HG03469 (cell line): ENCODE results near the gene CCDC102B.
"Not testable (repeated sequence)": the region's sequence is repeated elsewhere in the genome, so short reads cannot be mapped to it uniquely, and the experiment has no call there.

Experiments
- ATAC-seq: cut with Tn5 transposase; IDR thresholded peaks from one replicate; pipeline ENCODE4 v1.9.1; 2021; ENCODE audit warnings: mild to moderate bottlenecking, moderate library complexity, moderate number of reproducible peaks; ENCODE audit not compliant: unreplicated experiment

Gene CCDC102B

GRCh38 chr18:68962623-68963022, 164.7 kb downstream of the CCDC102B start:
- no peak for ATAC-seq

DNA sequence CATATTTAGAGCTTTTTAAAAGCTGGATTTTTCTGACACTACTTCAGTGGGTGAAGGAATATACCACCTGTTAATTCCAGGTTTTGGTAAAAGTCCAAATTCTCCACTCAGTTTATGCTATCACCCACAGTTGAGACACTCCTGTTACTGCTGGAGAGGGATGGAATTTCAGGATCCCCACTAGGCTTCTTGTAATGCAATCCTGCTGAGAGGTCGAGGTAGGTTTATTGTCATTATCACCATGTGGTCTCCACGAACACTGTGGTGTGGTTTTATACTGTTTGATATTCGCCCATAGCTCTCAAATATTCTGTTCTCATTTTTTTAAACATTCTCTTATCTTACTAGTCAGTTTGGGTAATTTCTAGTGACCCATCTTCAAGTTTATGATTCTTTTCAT, 167.9 kb downstream of the CCDC102B start:
- ATAC-seq, result no peak

DNA sequence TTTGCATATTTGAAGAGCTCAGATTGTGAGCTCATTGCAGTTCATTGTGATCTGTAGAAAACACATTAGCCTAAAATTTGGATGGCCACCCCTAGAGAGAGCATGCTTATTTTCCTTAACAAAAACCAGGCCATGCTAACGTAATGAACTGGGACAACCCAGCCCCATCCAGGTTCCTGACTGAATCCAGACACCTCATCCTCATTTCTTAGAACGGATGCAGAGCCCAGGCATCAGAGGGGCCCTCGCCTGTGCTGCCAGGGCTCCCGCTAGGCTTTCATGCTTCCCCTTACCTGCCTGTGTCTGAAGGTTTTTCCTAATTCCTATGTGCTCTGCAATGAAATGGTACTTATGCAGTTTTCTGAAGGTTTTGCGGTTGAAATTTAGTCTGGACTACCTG, 171.1 kb downstream of the CCDC102B start:
- no peak for ATAC-seq

DNA sequence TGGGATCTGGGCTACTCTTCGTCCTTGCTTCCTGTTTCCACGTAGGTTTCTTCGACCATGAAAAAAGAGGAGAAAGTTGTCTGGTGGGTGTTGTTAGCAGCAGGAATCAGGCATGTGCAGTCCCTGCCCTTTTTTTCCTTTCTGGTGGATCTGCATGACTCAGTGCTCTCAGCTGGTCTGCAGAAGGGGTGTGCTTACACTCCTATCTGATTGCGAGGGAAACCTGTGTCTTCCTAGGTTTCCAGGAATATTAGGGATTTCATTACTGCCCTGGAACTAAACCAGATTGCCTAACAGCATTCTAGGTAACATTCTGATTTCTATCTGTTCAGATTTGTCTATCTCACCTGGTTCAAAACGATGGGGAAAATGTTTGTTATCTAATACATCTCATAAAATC, 174.3 kb downstream of the CCDC102B start:
- ATAC-seq, result no peak

GRCh38 chr18:68979737-68980136, 181.9 kb downstream of the CCDC102B start:
- no peak for ATAC-seq

GRCh38 chr18:68983126-68983525, 185.2 kb downstream of the CCDC102B start:
- no peak for ATAC-seq

- ATAC-seq, result no peak
Measured at GRCh38 chr18:68984342-68984741, 186.5 kb downstream of the CCDC102B start.

DNA sequence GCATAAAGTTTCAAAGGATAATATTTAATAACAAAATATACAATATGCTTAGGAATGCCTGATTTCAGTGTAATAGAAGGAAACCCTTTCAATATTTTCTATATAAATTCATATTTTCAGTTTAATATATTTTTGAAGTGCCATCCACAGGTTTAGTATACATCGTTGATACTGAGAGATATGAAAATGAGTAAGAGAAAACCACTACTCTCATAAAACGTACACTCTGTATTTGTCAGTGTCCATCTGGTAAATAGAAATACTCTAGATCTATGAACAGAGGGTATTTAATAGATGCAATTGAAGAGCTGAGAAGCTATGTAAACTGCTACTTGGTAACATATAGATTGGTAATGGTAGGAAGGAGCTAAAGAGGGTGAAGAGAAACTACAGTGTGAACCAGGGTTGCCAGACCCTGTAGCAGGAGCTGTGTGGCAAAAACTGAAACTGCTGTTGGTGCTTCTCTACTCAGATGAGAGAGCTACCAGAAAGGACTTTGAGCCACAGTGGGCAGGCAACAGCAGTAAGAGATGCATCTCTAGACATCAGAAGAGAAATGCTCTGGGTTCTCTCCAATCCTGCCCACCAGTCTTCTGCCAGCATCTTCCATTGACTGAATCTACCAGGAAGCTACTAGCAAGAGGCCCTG, 187.4 kb downstream of the CCDC102B start:
- peak; percentile 87 for ATAC-seq

DNA sequence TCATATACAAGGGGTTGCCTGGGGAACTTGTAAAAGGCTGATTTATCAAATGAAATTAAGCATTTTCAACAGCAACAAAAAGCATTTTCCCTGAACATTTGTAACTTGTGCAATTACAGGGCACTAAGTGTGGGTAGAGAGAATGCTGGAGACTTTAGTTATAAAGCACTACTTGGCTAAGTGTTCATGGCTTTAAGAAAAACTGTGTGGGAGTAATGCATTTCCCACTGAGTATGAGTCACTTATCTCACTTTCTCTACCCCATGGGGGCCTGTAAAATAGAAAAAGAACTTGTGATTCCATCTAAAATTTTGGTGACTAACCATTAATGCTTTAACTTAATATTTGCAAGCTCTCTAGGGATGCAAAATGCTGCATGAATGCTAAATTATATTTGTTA, 193.4 kb downstream of the CCDC102B start:
- peak; percentile 85 for ATAC-seq

GRCh38 chr18:68992719-68993482, 195.0 kb downstream of the CCDC102B start:
- ATAC-seq, result no peak

DNA sequence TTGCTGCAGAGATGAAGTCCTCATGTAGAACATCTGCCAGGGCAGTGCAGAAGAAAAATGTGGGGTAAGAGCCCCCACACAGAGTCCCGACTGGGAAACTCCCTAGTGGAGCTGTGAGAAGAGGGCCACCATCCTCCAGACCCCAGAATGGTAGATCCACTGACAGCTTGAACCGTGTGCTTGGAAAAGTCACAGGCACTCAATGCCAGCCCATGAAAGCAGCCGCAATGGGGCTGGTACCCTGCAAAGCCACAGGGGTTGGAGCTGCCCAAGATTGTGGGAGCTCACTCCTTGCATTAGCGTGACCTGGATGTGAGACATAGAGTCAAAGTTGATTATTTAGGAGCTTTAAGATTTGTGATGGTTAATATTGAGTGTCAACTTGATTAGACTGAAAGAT, 197.8 kb downstream of the CCDC102B start:
- ATAC-seq, result no peak

- ATAC-seq, result no peak
Measured at GRCh38 chr18:68997845-68998244, 200.0 kb downstream of the CCDC102B start.

- ATAC-seq, result no peak
Measured at GRCh38 chr18:69000366-69000765, 202.5 kb downstream of the CCDC102B start.

DNA sequence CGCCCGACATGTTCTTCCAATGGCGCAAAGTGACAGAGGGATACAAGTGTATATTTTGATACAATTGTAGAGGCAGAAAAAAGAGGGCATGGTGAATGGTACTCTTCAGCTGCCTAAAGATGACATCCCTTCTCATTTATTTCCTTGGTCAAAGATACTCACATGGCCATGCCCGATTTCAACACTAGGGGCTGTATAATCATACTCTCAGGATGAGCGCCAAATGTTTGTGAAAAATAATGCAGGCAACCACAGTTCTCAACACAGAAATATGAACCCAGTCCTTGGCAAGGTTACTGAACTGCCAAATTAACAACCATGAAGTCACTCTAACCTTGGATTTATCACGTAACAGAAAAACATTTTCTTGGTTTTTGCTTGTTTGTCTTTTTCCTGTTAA, 204.4 kb downstream of the CCDC102B start:
- no peak for ATAC-seq

- not testable (repeated sequence) for ATAC-seq
Measured at GRCh38 chr18:69006212-69006611, 208.3 kb downstream of the CCDC102B start.

DNA sequence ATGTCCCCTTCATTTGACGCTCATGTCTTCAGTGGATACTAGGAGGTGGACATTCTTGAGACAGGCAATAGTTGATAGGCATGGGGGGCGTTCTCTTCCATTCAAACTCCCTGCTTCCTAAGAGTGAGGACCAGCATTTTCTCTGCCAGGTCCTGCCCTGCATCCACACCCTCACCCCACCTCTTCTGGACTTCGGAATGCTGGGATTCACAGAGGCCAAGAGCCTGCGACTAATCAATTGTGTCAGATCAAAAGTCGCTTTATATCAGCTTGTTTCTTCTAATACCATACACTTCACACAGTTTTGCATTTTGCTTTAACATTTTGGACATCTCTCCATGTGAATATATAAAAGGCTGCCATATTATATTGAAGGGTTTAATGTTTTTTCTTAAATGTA, 210.7 kb downstream of the CCDC102B start:
- ATAC-seq, result no peak

DNA sequence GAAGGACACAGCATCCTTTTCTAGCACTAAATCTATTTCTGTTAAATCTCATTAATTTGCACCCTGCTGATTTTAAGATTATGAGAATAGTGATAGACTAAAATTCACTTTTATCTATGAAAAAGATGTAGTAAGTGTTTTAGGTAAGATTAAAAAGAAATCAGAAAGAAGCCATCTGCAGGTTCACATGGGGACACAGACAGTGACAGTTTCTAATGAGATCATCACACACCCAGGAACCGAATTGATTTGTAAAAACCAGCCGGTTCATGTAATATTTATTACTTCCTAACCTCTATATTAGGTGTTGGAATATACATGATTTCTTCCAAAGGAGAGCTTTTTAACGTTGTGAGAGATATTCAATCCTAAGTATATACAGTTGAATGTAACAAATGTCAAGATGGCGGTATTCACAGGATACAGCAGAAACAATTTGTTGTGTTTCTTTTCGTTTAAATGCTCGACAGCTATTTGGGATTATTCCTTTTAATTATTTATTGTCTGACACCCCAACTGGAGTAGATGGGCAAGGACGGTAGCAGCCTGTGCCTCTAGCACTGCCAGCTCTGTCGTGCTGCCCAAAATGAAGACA, 223.4 kb downstream of the CCDC102B start:
- ATAC-seq, result no peak

DNA sequence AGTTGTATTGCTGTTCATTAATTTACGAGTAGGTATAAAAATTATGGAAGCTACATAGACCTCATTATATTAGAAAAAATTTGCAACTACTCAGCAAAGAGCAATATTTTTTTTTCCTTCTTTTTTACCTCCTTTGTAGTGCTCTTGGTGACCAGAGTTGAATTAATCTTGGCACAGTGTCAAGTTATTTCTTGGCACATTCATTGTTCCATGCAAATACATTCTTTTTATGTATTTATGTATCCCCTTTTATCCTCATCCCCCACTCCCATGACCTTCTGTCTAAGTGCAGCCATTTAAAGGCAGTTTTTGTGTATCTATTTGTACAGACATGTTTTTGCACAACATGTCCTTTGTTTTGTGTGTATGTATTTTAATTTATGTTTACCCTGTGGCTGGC, 224.5 kb downstream of the CCDC102B start:
- ATAC-seq, result no peak

DNA sequence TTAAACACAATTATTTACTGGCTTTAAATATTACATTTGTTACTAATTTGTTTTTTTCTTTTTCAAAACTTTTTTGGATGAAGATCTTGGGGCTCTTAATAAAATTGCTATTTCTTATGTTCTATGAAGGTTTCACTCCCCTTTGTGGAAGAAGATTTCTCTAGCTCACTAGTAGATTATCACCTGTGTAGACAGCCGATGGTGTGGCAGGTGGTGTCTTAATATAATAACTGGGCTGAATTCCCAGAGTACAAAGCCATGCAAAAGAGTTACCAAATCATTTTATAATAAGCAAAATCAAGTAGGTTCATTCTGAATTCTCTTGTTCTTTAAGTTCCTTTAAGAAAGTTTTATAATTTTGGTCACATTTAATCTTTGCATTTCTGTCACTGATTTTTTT, 233.7 kb downstream of the CCDC102B start:
- no peak for ATAC-seq

GRCh38 chr18:69032009-69032408, 234.1 kb downstream of the CCDC102B start:
- ATAC-seq, result no peak

DNA sequence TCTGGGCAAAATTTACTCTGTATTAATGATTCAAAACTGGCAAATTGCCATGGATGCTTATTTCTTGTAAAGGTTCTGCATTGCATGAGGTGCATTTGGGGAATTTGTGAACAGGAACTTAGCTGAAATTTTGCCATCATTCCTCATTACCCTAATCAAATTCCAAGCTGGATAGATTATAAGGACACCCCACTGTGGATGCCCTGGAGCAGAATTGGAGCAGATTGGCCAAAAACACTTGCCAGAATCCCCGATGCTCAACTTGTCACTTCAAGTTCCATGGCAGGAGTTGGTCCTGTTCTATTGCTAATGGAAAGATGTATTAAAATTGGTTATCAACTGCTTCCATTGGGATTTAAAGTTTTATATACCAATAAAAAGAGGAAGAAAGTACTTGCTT, 237.9 kb downstream of the CCDC102B start:
- ATAC-seq, result no peak

DNA sequence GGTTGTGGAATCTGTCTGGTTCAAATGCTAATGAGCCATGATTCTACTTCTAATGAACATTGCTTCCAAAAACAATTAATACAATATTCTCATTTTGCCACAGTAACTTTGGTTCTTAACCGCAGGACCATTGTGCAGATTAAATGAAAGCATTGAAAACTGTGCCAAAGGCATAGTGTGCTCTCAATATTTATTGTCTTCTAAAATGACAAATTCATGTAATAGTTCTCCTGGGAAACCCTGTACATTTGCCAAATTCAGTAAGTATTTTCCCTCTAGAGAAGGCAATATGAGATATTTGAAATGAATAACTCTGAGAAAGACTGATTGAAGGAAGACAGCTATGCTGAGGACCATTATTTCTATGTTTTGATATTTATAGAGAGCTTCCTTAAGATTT, 246.3 kb downstream of the CCDC102B start:
- no peak for ATAC-seq
